ACHN (cell line): Measurements from ENCODE around the gene TMEM145.

Experiments
- DNase-seq: peaks from one replicate; pipeline ENCODE4 v3.0.0-alpha.2; 2015
- in situ Hi-C: cut with HindIII; loops from 2 replicates; pipeline ENCODE4 v1.10.0; 2017; ENCODE audit warnings: low sequenced_read_pairs, low pct_ligation_motif_present, low pct_unique_long_range_greater_than_20kb

The TMEM145 gene

GRCh38 chr19:42345191-42345812 lies 32.2 kb downstream of the TMEM145 start:
- DNase-seq: no peak
- in situ Hi-C loops: no loop called here

GRCh38 chr19:42348211-42348610 lies 35.1 kb downstream of the TMEM145 start:
- DNase-seq: no peak
- in situ Hi-C loops: no loop called here

GRCh38 chr19:42349378-42350107 lies 36.4 kb downstream of the TMEM145 start:
- in situ Hi-C loops: no loop called here

GRCh38 chr19:42350417-42350816 lies 37.3 kb downstream of the TMEM145 start:
- DNase-seq: no peak
- in situ Hi-C loops: no loop called here

More at GRCh38 chr19:42349378-42350107, 36.4 kb downstream of the TMEM145 start:
- no peak for DNase-seq

- in situ Hi-C loops: no loop called here
- DNase-seq: no peak
Measured at GRCh38 chr19:42351079-42351735, 38.1 kb downstream of the TMEM145 start.

GRCh38 chr19:42352301-42353259 lies 39.5 kb downstream of the TMEM145 start:
- in situ Hi-C loops: no loop called here
- DNase-seq: no peak

- in situ Hi-C loops: no loop called here
- DNase-seq: no peak
Measured at GRCh38 chr19:42353341-42354015, 40.4 kb downstream of the TMEM145 start.

GRCh38 chr19:42355896-42356295 lies 42.8 kb downstream of the TMEM145 start:
- in situ Hi-C loops: no loop called here
- no peak for DNase-seq

GRCh38 chr19:42356686-42357085 lies 43.6 kb downstream of the TMEM145 start:
- in situ Hi-C loops: no loop called here

GRCh38 chr19:42357290-42357689 lies 44.2 kb downstream of the TMEM145 start:
- in situ Hi-C loops: no loop called here
- no peak for DNase-seq

More at GRCh38 chr19:42356686-42357085, 43.6 kb downstream of the TMEM145 start:
- no peak for DNase-seq

GRCh38 chr19:42360787-42361544 lies 47.9 kb downstream of the TMEM145 start:
- DNase-seq: no peak
- in situ Hi-C loops: no loop called here

- DNase-seq: no peak
- in situ Hi-C loops: no loop called here
Measured at GRCh38 chr19:42361545-42361910, 48.4 kb downstream of the TMEM145 start.

GRCh38 chr19:42362342-42362741 lies 49.2 kb downstream of the TMEM145 start:
- DNase-seq: no peak
- in situ Hi-C loops: no loop called here

- DNase-seq: no peak
- in situ Hi-C loops: no loop called here
Measured at GRCh38 chr19:42362891-42363440, 49.9 kb downstream of the TMEM145 start.

GRCh38 chr19:42363614-42364346 lies 50.7 kb downstream of the TMEM145 start:
- DNase-seq: no peak

GRCh38 chr19:42366673-42367072 lies 53.6 kb downstream of the TMEM145 start:
- in situ Hi-C loops: no loop called here
- no peak for DNase-seq

More at GRCh38 chr19:42363614-42364346, 50.7 kb downstream of the TMEM145 start:
- in situ Hi-C loops: no loop called here

- in situ Hi-C loops: no loop called here
- DNase-seq: no peak
Measured at GRCh38 chr19:42367929-42368328, 54.8 kb downstream of the TMEM145 start.
